H1 (cell line): ENCODE results near the gene PDZD2. TPM values are rescaled to one million over a fixed set of nuclear protein-coding genes. Genes with fewer than 3 reads are reported as not detected.

Experiments
- ASH2L ChIP-seq: fragments of 200-600, 300-600 bp; sonication (generic); IDR thresholded peaks from one replicate; pipeline ENCODE4 v1.7.1; 2017; ENCODE audit warnings: low read length
- CBX8 ChIP-seq: fragments of 300-800, 300-1000 bp; sonication (generic); IDR thresholded peaks from 2 replicates; pipeline ENCODE4 v1.7.1; 2016; ENCODE audit warnings: low read depth, low read length, borderline replicate concordance
- HDAC2 ChIP-seq, 2 experiments: fragments of 300-600 bp in 1 of 2; sonication (generic) in 1 of 2; IDR thresholded peaks; 2 replicates each; pipeline ENCODE4 v1.6.1; 2011 to 2012; ENCODE audit warnings: low read depth in 2 of 2, low read length in 2 of 2, mild to moderate bottlenecking in 2 of 2, moderate library complexity in 2 of 2, borderline replicate concordance in 1 of 2, inconsistent platforms in 1 of 2
- JUND ChIP-seq: IDR thresholded peaks from 2 replicates; pipeline ENCODE4 v1.6.1; 2011; ENCODE audit warnings: mild to moderate bottlenecking, improper control_type of control experiment, low read length
- MAFK ChIP-seq: IDR thresholded peaks from 2 replicates; pipeline ENCODE4 v1.6.1; 2012; ENCODE audit warnings: low read depth, mild to moderate bottlenecking, improper control_type of control experiment, low read length
- PHF8 ChIP-seq: fragments of 200-600 bp; sonication (generic); conservative IDR thresholded peaks from 2 replicates; pipeline ENCODE4 v1.7.1; 2012; ENCODE audit warnings: low read depth, mild to moderate bottlenecking, inconsistent platforms, low read length, moderate library complexity
- RAD21 ChIP-seq, 2 experiments: IDR thresholded peaks in 1 of 2; conservative IDR thresholded peaks in 1 of 2; 2 replicates each; pipeline ENCODE4 v1.6.1; 2011; ENCODE audit warnings: low read depth in 2 of 2, low read length in 2 of 2, improper control_type of control experiment in 1 of 2, inconsistent platforms in 1 of 2, mild to moderate bottlenecking in 1 of 2, moderate library complexity in 1 of 2
- SP1 ChIP-seq: IDR thresholded peaks from 2 replicates; pipeline ENCODE4 v1.6.1; 2011; ENCODE audit warnings: low read depth, low read length
- SP2 ChIP-seq: IDR thresholded peaks from 2 replicates; pipeline ENCODE4 v1.6.1; 2012; ENCODE audit warnings: mild to moderate bottlenecking, low read length, inconsistent platforms
- polyA plus RNA-seq, 7 experiments: library from polyadenylated mRNA; depleted of rRNA in 3 of 7; stranded (reverse) in 5 of 7; unstranded in 2 of 7; fragments of >200 nt in 5 of 7; fragments of 200-250 nt in 2 of 7; gene quantifications; 1 replicate in 5 of 7; 2 replicates in 1 of 7; 4 replicates in 1 of 7; pipeline versions ENCODE4 v1.2.1 to v1.2.3, GENCODE V29; 2011 to 2013; ENCODE audit warnings: missing spikeins in 2 of 7, mixed read lengths in 2 of 7
- total RNA-seq: library from RNA; stranded (reverse); fragmentation: NEBNext Ultra II Directional; extraction: Animal tissue kit (Norgen Biotek cat#: 25700); gene quantifications from 2 replicates; pipeline ENCODE4 v1.2.1, GENCODE V29; 2021
- TF ChIP-seq, protein P1 (sequence below): fragments of 300-600 bp; sonication (generic); IDR thresholded peaks from 2 replicates; pipeline ENCODE4 v1.7.1; 2012; ENCODE audit warnings: low read length, moderate library complexity, mild to moderate bottlenecking, inconsistent platforms; ENCODE audit not compliant: insufficient replicate concordance
- TF ChIP-seq, protein P2 (sequence below): IDR thresholded peaks from 2 replicates; pipeline ENCODE4 v1.6.1; 2011; ENCODE audit warnings: low read depth, mild to moderate bottlenecking, low read length; ENCODE audit not compliant: insufficient read depth

PDZD2 gene
- total and polyA plus RNA-seq, 2 of the 8 experiments (the other 6 are each of a cell fraction or from before 2014, with no cell fraction given): 1.2 to 6.8 TPM

DNA sequence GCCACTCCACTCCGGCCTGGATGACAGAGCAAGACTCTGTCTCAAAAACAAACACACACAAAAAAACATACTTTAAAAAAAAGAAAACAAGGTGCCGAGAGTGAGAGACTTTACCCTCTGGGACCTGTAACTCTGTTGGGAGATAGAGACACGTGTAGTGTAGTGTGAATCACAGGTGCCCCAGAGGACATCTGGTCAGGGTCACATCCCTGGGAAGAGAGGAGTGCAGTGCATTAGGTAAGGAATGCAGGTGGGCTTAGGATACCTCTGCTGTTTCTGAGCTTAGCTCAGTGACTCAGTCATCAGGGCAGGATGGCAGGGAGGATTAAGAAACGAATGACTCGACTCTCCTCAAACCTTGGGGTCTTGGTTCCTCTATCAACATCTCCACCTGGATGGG is 360.5 kb downstream of the PDZD2 start (continued):
- TF ChIP-seq, protein P1, sequence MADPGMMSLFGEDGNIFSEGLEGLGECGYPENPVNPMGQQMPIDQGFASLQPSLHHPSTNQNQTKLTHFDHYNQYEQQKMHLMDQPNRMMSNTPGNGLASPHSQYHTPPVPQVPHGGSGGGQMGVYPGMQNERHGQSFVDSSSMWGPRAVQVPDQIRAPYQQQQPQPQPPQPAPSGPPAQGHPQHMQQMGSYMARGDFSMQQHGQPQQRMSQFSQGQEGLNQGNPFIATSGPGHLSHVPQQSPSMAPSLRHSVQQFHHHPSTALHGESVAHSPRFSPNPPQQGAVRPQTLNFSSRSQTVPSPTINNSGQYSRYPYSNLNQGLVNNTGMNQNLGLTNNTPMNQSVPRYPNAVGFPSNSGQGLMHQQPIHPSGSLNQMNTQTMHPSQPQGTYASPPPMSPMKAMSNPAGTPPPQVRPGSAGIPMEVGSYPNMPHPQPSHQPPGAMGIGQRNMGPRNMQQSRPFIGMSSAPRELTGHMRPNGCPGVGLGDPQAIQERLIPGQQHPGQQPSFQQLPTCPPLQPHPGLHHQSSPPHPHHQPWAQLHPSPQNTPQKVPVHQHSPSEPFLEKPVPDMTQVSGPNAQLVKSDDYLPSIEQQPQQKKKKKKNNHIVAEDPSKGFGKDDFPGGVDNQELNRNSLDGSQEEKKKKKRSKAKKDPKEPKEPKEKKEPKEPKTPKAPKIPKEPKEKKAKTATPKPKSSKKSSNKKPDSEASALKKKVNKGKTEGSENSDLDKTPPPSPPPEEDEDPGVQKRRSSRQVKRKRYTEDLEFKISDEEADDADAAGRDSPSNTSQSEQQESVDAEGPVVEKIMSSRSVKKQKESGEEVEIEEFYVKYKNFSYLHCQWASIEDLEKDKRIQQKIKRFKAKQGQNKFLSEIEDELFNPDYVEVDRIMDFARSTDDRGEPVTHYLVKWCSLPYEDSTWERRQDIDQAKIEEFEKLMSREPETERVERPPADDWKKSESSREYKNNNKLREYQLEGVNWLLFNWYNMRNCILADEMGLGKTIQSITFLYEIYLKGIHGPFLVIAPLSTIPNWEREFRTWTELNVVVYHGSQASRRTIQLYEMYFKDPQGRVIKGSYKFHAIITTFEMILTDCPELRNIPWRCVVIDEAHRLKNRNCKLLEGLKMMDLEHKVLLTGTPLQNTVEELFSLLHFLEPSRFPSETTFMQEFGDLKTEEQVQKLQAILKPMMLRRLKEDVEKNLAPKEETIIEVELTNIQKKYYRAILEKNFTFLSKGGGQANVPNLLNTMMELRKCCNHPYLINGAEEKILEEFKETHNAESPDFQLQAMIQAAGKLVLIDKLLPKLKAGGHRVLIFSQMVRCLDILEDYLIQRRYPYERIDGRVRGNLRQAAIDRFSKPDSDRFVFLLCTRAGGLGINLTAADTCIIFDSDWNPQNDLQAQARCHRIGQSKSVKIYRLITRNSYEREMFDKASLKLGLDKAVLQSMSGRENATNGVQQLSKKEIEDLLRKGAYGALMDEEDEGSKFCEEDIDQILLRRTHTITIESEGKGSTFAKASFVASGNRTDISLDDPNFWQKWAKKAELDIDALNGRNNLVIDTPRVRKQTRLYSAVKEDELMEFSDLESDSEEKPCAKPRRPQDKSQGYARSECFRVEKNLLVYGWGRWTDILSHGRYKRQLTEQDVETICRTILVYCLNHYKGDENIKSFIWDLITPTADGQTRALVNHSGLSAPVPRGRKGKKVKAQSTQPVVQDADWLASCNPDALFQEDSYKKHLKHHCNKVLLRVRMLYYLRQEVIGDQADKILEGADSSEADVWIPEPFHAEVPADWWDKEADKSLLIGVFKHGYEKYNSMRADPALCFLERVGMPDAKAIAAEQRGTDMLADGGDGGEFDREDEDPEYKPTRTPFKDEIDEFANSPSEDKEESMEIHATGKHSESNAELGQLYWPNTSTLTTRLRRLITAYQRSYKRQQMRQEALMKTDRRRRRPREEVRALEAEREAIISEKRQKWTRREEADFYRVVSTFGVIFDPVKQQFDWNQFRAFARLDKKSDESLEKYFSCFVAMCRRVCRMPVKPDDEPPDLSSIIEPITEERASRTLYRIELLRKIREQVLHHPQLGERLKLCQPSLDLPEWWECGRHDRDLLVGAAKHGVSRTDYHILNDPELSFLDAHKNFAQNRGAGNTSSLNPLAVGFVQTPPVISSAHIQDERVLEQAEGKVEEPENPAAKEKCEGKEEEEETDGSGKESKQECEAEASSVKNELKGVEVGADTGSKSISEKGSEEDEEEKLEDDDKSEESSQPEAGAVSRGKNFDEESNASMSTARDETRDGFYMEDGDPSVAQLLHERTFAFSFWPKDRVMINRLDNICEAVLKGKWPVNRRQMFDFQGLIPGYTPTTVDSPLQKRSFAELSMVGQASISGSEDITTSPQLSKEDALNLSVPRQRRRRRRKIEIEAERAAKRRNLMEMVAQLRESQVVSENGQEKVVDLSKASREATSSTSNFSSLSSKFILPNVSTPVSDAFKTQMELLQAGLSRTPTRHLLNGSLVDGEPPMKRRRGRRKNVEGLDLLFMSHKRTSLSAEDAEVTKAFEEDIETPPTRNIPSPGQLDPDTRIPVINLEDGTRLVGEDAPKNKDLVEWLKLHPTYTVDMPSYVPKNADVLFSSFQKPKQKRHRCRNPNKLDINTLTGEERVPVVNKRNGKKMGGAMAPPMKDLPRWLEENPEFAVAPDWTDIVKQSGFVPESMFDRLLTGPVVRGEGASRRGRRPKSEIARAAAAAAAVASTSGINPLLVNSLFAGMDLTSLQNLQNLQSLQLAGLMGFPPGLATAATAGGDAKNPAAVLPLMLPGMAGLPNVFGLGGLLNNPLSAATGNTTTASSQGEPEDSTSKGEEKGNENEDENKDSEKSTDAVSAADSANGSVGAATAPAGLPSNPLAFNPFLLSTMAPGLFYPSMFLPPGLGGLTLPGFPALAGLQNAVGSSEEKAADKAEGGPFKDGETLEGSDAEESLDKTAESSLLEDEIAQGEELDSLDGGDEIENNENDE: no peak
- TF ChIP-seq RAD21 (IDR thresholded peaks at IDR 0.05 in 1 of 2, conservative IDR thresholded peaks at IDR 0.05 in 1 of 2; ENCODE audit: low read depth in 2 of 2, low read length in 2 of 2) (no peak), ASH2L (no peak), HDAC2 (IDR thresholded peaks at IDR 0.05; ENCODE audit: borderline replicate concordance in 1 of 2, low read depth in 2 of 2, low read length in 2 of 2) (no peak), PHF8 (no peak), CBX8 (no peak), SP1 (no peak), SP2 (no peak), MAFK (no peak), JUND (no peak)
- TF ChIP-seq, protein P2, sequence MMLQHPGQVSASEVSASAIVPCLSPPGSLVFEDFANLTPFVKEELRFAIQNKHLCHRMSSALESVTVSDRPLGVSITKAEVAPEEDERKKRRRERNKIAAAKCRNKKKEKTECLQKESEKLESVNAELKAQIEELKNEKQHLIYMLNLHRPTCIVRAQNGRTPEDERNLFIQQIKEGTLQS: no peak
